H1 (cell line): ENCODE data around the gene BSG. TPM values are rescaled to one million over a fixed set of nuclear protein-coding genes. Genes with fewer than 3 reads are reported as not detected.

Experiments
- CHD2 ChIP-seq: IDR thresholded peaks from 2 replicates; pipeline ENCODE4 v1.6.1; 2012; ENCODE audit warnings: low read length, improper control_type of control experiment
- CHD7 ChIP-seq: fragments of 300-600 bp; sonication (generic); IDR thresholded peaks from 2 replicates; pipeline ENCODE4 v1.7.1; 2012; ENCODE audit warnings: low read length, moderate library complexity, mild to moderate bottlenecking, inconsistent platforms; ENCODE audit not compliant: insufficient replicate concordance
- EGR1 ChIP-seq: IDR thresholded peaks from 2 replicates; pipeline ENCODE4 v1.6.1; 2011; ENCODE audit warnings: low read depth, low read length, borderline replicate concordance
- POLR2A ChIP-seq, 2 experiments: IDR thresholded peaks; 1 replicate in 1 of 2; 2 replicates in 1 of 2; pipeline ENCODE4 v1.6.1; 2011; ENCODE audit warnings: low read depth in 2 of 2, low read length in 2 of 2, mild to moderate bottlenecking in 2 of 2; ENCODE audit errors: control extremely low read depth in 1 of 2
- RNF2 ChIP-seq: fragments of 200-900, 300-1000 bp; sonication (generic); IDR thresholded peaks from 2 replicates; pipeline ENCODE4 v1.7.1; 2016; ENCODE audit warnings: borderline replicate concordance, low read depth, mild to moderate bottlenecking, antibody characterized with exemption, low read length; ENCODE audit not compliant: poor library complexity, severe bottlenecking; ENCODE audit errors: missing control alignments
- SIRT6 ChIP-seq: IDR thresholded peaks from one replicate; pipeline ENCODE4 v1.7.1; 2012; ENCODE audit warnings: low read length, inconsistent platforms
- polyA plus RNA-seq, 7 experiments: library from polyadenylated mRNA; depleted of rRNA in 3 of 7; stranded (reverse) in 5 of 7; unstranded in 2 of 7; fragments of >200 nt in 5 of 7; fragments of 200-250 nt in 2 of 7; gene quantifications; 1 replicate in 5 of 7; 2 replicates in 1 of 7; 4 replicates in 1 of 7; pipeline versions ENCODE4 v1.2.1 to v1.2.3, GENCODE V29; 2011 to 2013; ENCODE audit warnings: missing spikeins in 2 of 7, mixed read lengths in 2 of 7
- total RNA-seq: library from RNA; stranded (reverse); fragmentation: NEBNext Ultra II Directional; extraction: Animal tissue kit (Norgen Biotek cat#: 25700); gene quantifications from 2 replicates; pipeline ENCODE4 v1.2.1, GENCODE V29; 2021

Gene BSG
- total and polyA plus RNA-seq, 2 of the 8 experiments (the other 6 are each of a cell fraction or from before 2014, with no cell fraction given), result 726 to 1,055 TPM

GRCh38 chr19:615619-616018 is 43.2 kb downstream of the BSG start (continued):
- TF ChIP-seq POLR2A (IDR thresholded peaks at IDR 0.05; ENCODE audit: control extremely low read depth in 1 of 2, low read depth in 2 of 2, low read length in 2 of 2) (no peak), RNF2 (no peak), CHD7 (no peak), SIRT6 (no peak), EGR1 (no peak), CHD2 (no peak)
- TF ChIP-seq, all 59 proteins: peak for 0
